AG10803 (cell line): ENCODE measurements around the gene RAD51B.

Experiments
- DNase-seq: peaks from one replicate; pipeline ENCODE4 v3.0.0; 2010; ENCODE audit warnings: low read depth
- H3K4me3 ChIP-seq: 2 replicates; pipeline ENCODE4 v1.5.1; 2011; ENCODE audit warnings: mild to moderate bottlenecking, low read length, control low read depth
- TF ChIP-seq, protein P1 (sequence below): conservative IDR thresholded peaks from 2 replicates; pipeline ENCODE4 v1.5.1; 2011; ENCODE audit warnings: mild to moderate bottlenecking, low read length, control low read depth, inconsistent platforms

RAD51B gene

GRCh38 chr14:68523989-68524725, 704.6 kb downstream of the RAD51B start:
- DNase-seq: peak; percentile 79
- TF ChIP-seq, protein P1, sequence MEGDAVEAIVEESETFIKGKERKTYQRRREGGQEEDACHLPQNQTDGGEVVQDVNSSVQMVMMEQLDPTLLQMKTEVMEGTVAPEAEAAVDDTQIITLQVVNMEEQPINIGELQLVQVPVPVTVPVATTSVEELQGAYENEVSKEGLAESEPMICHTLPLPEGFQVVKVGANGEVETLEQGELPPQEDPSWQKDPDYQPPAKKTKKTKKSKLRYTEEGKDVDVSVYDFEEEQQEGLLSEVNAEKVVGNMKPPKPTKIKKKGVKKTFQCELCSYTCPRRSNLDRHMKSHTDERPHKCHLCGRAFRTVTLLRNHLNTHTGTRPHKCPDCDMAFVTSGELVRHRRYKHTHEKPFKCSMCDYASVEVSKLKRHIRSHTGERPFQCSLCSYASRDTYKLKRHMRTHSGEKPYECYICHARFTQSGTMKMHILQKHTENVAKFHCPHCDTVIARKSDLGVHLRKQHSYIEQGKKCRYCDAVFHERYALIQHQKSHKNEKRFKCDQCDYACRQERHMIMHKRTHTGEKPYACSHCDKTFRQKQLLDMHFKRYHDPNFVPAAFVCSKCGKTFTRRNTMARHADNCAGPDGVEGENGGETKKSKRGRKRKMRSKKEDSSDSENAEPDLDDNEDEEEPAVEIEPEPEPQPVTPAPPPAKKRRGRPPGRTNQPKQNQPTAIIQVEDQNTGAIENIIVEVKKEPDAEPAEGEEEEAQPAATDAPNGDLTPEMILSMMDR: peak; percentile 77
- H3K4me3 ChIP-seq: no peak overlapping the region

GRCh38 chr14:68525516-68525915, 705.9 kb downstream of the RAD51B start:
- no peak for DNase-seq
- no peak overlapping the region for H3K4me3 ChIP-seq
- TF ChIP-seq, protein P1: no peak

- DNase-seq: no peak
Measured at GRCh38 chr14:68526512-68527091, 707.0 kb downstream of the RAD51B start.

DNA sequence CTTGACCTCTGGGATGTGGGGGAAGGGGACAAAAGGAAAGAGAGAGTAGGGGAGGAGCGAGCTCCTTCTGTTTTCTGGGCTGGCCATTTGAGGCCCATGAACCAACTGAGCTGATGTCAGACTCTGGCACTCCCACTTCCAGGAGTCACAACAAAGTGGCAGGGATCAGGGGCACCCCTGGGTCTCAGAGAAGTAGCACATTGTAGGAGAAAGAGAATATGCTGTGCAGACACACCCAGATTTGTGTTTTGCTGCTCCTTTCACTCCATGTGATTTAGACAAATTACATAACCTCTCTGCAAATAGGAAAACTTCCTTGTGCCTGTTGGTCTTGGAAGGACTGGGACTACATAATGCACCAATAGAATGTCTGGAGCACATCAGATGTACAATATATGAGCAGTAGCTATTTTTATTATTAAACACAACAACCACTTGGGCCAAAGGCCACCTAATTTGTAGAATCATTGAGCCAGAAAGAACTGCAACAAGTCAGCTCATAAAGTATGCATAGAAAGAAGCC, 707.8 kb downstream of the RAD51B start:
- no peak overlapping the region for H3K4me3 ChIP-seq
- TF ChIP-seq, protein P1: no peak
- DNase-seq: no peak

More at GRCh38 chr14:68526512-68527091, 707.0 kb downstream of the RAD51B start:
- no peak overlapping the region for H3K4me3 ChIP-seq
- TF ChIP-seq, protein P1: no peak

DNA sequence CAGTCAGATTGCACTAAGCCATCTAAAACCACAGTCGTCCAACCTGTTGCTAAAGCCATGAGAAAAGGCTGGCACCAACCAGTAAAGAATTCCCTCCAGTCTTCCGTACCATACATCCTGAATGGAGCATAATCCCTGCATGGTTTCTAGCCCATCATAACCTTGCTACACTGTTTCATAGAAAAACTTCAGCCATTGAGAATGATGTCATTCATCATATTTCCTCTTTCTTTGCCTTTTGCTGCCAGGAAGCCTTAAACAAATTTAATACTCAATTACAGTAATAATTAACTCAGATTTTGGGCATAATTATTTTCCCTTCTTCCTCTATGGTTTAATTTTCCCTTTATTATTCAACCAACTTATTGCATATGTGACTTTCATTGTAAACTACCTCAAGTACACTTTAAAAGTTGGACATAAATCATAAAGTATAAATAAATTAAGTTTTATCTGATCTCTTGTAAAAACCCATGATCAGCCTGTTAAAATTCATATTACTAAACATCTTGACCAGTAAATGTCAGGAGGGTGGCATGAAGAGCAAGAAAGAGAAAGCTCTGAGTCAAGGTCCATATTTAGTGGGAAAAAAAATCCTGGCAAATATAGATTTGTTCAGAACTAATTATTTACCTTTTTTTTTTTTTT, 708.6 kb downstream of the RAD51B start:
- DNase-seq: no peak
- H3K4me3 ChIP-seq: no peak overlapping the region
- TF ChIP-seq, protein P1: no peak

- no peak overlapping the region for H3K4me3 ChIP-seq
- TF ChIP-seq, protein P1: no peak
- DNase-seq: no peak
Measured at GRCh38 chr14:68530443-68530842, 710.9 kb downstream of the RAD51B start.
